ENCODE data around the gene TMEM239.

DNA sequence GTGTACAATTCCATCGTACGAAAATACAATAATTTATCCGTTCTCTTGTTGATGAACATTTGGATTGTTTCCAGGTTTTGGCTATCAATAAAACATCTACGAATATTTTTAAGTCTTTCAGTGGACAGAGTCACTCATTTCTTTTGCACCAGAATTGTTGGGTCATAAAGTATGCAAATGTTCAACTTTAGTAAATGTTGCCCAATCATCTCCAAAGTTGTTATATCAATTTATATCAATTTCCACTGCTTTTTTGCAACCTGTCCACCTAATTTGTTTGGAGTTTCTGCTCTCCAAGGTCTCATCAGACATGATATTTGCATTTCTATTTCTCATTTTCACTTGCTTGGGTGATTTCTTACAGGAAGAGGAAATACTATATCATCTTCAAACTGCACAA, 10.5 kb downstream of the TMEM239 start:
- TF ChIP-seq, protein P1, sequence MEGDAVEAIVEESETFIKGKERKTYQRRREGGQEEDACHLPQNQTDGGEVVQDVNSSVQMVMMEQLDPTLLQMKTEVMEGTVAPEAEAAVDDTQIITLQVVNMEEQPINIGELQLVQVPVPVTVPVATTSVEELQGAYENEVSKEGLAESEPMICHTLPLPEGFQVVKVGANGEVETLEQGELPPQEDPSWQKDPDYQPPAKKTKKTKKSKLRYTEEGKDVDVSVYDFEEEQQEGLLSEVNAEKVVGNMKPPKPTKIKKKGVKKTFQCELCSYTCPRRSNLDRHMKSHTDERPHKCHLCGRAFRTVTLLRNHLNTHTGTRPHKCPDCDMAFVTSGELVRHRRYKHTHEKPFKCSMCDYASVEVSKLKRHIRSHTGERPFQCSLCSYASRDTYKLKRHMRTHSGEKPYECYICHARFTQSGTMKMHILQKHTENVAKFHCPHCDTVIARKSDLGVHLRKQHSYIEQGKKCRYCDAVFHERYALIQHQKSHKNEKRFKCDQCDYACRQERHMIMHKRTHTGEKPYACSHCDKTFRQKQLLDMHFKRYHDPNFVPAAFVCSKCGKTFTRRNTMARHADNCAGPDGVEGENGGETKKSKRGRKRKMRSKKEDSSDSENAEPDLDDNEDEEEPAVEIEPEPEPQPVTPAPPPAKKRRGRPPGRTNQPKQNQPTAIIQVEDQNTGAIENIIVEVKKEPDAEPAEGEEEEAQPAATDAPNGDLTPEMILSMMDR (IDR thresholded peaks at IDR 0.05 in 4 of 5, conservative IDR thresholded peaks at IDR 0.05 in 1 of 5), result no peak
- TF ChIP-seq POLR2A (IDR thresholded peaks at IDR 0.05), result no peak
